Measurements from ENCODE around the gene FBLN2. TPM values are rescaled to one million over a fixed set of nuclear protein-coding genes. Genes with fewer than 3 reads are reported as not detected.
A peak's percentile ranks its signal among the peaks of the same experiment; 100 is the strongest.

FBLN2 gene
- total RNA-seq, 1 donor from 2014 or later = 236 TPM

- intact Hi-C loops (cut with DNase I) = no loop called here
- ATAC-seq (no peak), DNase-seq (ENCODE audit: low spot score) (no peak)
These were observed 40.1 kb downstream of the FBLN2 start for GRCh38 chr3:13588993-13589392.

- intact Hi-C loops (cut with DNase I) = no loop called here
- DNase-seq (ENCODE audit: low spot score) = no peak
- no peak for ATAC-seq
These were observed 42.1 kb downstream of the FBLN2 start for GRCh38 chr3:13590841-13591520.

- ATAC-seq (no peak), DNase-seq (ENCODE audit: low spot score) (no peak)
- intact Hi-C loops (cut with DNase I) = no loop called here
These were observed 44.7 kb downstream of the FBLN2 start for GRCh38 chr3:13593615-13594014.

GRCh38 chr3:13594146-13594545, 45.2 kb downstream of the FBLN2 start:
- no peak for DNase-seq (ENCODE audit: low spot score)
- no peak for ATAC-seq
- intact Hi-C loops (cut with DNase I) = no loop called here

GRCh38 chr3:13594991-13595421, 46.1 kb downstream of the FBLN2 start:
- DNase-seq (ENCODE audit: low spot score) = no peak
- intact Hi-C loops (cut with DNase I) = no loop called here
- peak; percentile 19 for ATAC-seq

- DNase-seq (ENCODE audit: low spot score) = no peak
- ATAC-seq = no peak
- intact Hi-C loops (cut with DNase I) = no loop called here
These were observed 46.6 kb downstream of the FBLN2 start for GRCh38 chr3:13595485-13595884.

- ATAC-seq (no peak), DNase-seq (ENCODE audit: low spot score) (no peak)
- intact Hi-C loops (cut with DNase I) = no loop called here
These were observed 47.7 kb downstream of the FBLN2 start for GRCh38 chr3:13596426-13597205.

GRCh38 chr3:13597661-13598060, 48.7 kb downstream of the FBLN2 start:
- no peak for ATAC-seq
- intact Hi-C loops (cut with DNase I) = no loop called here
- DNase-seq (ENCODE audit: low spot score) = no peak

- ATAC-seq = no peak
- DNase-seq (ENCODE audit: low spot score) = no peak
- intact Hi-C loops (cut with DNase I) = no loop called here
These were observed 49.3 kb downstream of the FBLN2 start for GRCh38 chr3:13598201-13598600.

- ATAC-seq (peak; percentile 16), DNase-seq (ENCODE audit: low spot score) (no peak)
- intact Hi-C loops (cut with DNase I) = no loop called here
These were observed 50.3 kb downstream of the FBLN2 start for GRCh38 chr3:13598926-13599886.

GRCh38 chr3:13599887-13600450, 51.0 kb downstream of the FBLN2 start:
- no peak for DNase-seq (ENCODE audit: low spot score)
- peak; percentile 25 for ATAC-seq
- intact Hi-C loops (cut with DNase I) = no loop called here

- DNase-seq (ENCODE audit: low spot score) = no peak
- intact Hi-C loops (cut with DNase I) = no loop called here
- ATAC-seq = peak; percentile 29
These were observed 52.2 kb downstream of the FBLN2 start for GRCh38 chr3:13600950-13601691.

GRCh38 chr3:13601692-13602080, 52.8 kb downstream of the FBLN2 start:
- intact Hi-C loops (cut with DNase I) = no loop called here
- ATAC-seq (no peak), DNase-seq (ENCODE audit: low spot score) (no peak)

GRCh38 chr3:13605555-13605954, 56.6 kb downstream of the FBLN2 start:
- intact Hi-C loops (cut with DNase I) = no loop called here
- no peak for DNase-seq (ENCODE audit: low spot score)
- no peak for ATAC-seq

GRCh38 chr3:13607821-13608597, 59.1 kb downstream of the FBLN2 start:
- ATAC-seq = no peak
- no peak for DNase-seq (ENCODE audit: low spot score)
- intact Hi-C loops (cut with DNase I) = no loop called here

GRCh38 chr3:13608969-13609725, 60.2 kb downstream of the FBLN2 start:
- ATAC-seq (no peak), DNase-seq (ENCODE audit: low spot score) (no peak)
- intact Hi-C loops (cut with DNase I) = no loop called here

GRCh38 chr3:13610006-13610570, 61.2 kb downstream of the FBLN2 start:
- ATAC-seq = no peak
- intact Hi-C loops (cut with DNase I) = no loop called here
- no peak for DNase-seq (ENCODE audit: low spot score)
